Measurements from ENCODE around the gene NFIC. TPM values are rescaled to one million over a fixed set of nuclear protein-coding genes. Genes with fewer than 3 reads are reported as not detected.
A peak's percentile ranks its signal among the peaks of the same experiment; 100 is the strongest.

Gene NFIC
- total and polyA plus RNA-seq, 2 of the 4 experiments (the other 2 are of a cell fraction) = 21.9 to 32.1 TPM

- no peak overlapping the region for H4K91ac ChIP-seq (ENCODE audit: insufficient read depth, low read depth, low read length)
- no peak overlapping the region for H2AK5ac ChIP-seq (ENCODE audit: low read depth, low read length)
- DNase-seq (no peak), ATAC-seq (ENCODE audit: low read depth) (no peak)
- no peaks in the 10 kb centered on the region; the same call in 1 of the 2 replicates for H3K9me3 ChIP-seq (ENCODE audit: control insufficient read depth, insufficient read depth, low read length)
- H2AK9ac ChIP-seq (replicated peaks; ENCODE audit: low read depth, low read length, poor library complexity) = no peak overlapping the region
- intact Hi-C loops (cut with micrococcal nuclease) = no loop called here
- H3K4me3 ChIP-seq (ENCODE audit: insufficient read depth, low read depth, low read length) = no peak overlapping the region
- in situ Hi-C loops (cut with MboI; ENCODE audit: low sequenced_read_pairs) = loop anchor here (25.0 kb wide), 1 partner anchor 516 kb away; no protein-coding TSS in a partner anchor
- no peak overlapping the region for H3K14ac ChIP-seq (replicated peaks; ENCODE audit: low read depth, low read length)
- no peak overlapping the region for H3K9ac ChIP-seq (ENCODE audit: low read depth, low read length)
- ChIA-PET CTCF (no interaction called here), POLR2A (ENCODE audit: unreplicated experiment) (no interaction called here)
- H2AFZ ChIP-seq (replicated peaks; ENCODE audit: low read length, poor library complexity) = peak overlapping the region; percentile 63
- dilution Hi-C loops (cut with HindIII; ENCODE audit: low sequenced_read_pairs, unreplicated experiment) = no loop called here
- H3K18ac ChIP-seq (ENCODE audit: low read depth, low read length) = no peak overlapping the region
- H4K20me1 ChIP-seq (ENCODE audit: insufficient read depth, low read length) = no peaks in the 10 kb centered on the region
- H2BK120ac ChIP-seq (ENCODE audit: low read depth, low read length) = no peak overlapping the region
- H2BK5ac ChIP-seq (ENCODE audit: low read depth, low read length, poor library complexity, severe bottlenecking) = no peak overlapping the region
- H3K9me1 ChIP-seq (ENCODE audit: insufficient read depth, low read length) = no peaks in the 10 kb centered on the region
- no peak overlapping the region for H4K5ac ChIP-seq (ENCODE audit: low read depth, low read length)
- no peak overlapping the region for H3K27ac ChIP-seq (ENCODE audit: insufficient read depth, low read length)
- H2BK20ac ChIP-seq (ENCODE audit: low read depth, low read length) = no peak overlapping the region
- no peak overlapping the region for H2BK15ac ChIP-seq (ENCODE audit: low read depth, low read length)
- no peaks in the 10 kb centered on the region for H3K4me1 ChIP-seq (ENCODE audit: control insufficient read depth, insufficient read depth, low read length)
- BruUV-seq (replicated peaks) = no TSS peak
- no peak overlapping the region for H4K8ac ChIP-seq (ENCODE audit: low read depth in 2 of 2, low read length in 2 of 2)
- no peaks in the 10 kb centered on the region for H3K36me3 ChIP-seq (ENCODE audit: control insufficient read depth, insufficient read depth, low read length)
- no peak overlapping the region for H3K56ac ChIP-seq (ENCODE audit: extremely low read depth, insufficient read depth, low read length)
- WGBS, 2 experiments (ENCODE audit: extremely low coverage in 2 of 2, insufficient read length in 1 of 2) = no CpG with 5 or more reads among the region's 27 CpGs
- no peaks in the 10 kb centered on the region for H3K79me1 ChIP-seq (ENCODE audit: low read depth in 1 of 2, low read length in 2 of 2)
- peaks cover 43% of the 10 kb centered on the region for H3K27me3 ChIP-seq (ENCODE audit: control insufficient read depth, insufficient read depth, low read length)
- no peak overlapping the region for H3K23ac ChIP-seq (ENCODE audit: low read depth, low read length)
- TF ChIP-seq NFE2L2 (IDR thresholded peaks at IDR 0.05; ENCODE audit: low read depth, low read length) = no peak
- no peak for TF ChIP-seq RFX5 (IDR thresholded peaks at IDR 0.05; ENCODE audit: low read depth, low read length)
- no peak for TF ChIP-seq MAZ (IDR thresholded peaks at IDR 0.05; ENCODE audit: borderline replicate concordance, low read depth, low read length)
- no peak for TF ChIP-seq SMC3 (IDR thresholded peaks at IDR 0.05; ENCODE audit: low read depth, low read length)
- no peak for TF ChIP-seq BHLHE40 (IDR thresholded peaks at IDR 0.05; ENCODE audit: low read depth, low read length)
- TF ChIP-seq MXI1 (IDR thresholded peaks at IDR 0.05; ENCODE audit: borderline replicate concordance, low read depth, low read length) = no peak
- no peak for TF ChIP-seq USF2 (IDR thresholded peaks at IDR 0.05; ENCODE audit: low read depth, low read length)
- TF ChIP-seq RAD21 (IDR thresholded peaks at IDR 0.05; ENCODE audit: low read length) = no peak
- TF ChIP-seq, protein P1, sequence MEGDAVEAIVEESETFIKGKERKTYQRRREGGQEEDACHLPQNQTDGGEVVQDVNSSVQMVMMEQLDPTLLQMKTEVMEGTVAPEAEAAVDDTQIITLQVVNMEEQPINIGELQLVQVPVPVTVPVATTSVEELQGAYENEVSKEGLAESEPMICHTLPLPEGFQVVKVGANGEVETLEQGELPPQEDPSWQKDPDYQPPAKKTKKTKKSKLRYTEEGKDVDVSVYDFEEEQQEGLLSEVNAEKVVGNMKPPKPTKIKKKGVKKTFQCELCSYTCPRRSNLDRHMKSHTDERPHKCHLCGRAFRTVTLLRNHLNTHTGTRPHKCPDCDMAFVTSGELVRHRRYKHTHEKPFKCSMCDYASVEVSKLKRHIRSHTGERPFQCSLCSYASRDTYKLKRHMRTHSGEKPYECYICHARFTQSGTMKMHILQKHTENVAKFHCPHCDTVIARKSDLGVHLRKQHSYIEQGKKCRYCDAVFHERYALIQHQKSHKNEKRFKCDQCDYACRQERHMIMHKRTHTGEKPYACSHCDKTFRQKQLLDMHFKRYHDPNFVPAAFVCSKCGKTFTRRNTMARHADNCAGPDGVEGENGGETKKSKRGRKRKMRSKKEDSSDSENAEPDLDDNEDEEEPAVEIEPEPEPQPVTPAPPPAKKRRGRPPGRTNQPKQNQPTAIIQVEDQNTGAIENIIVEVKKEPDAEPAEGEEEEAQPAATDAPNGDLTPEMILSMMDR (conservative IDR thresholded peaks at IDR 0.05; ENCODE audit: low read depth, low read length) = no peak
- no peak for TF ChIP-seq RCOR1 (IDR thresholded peaks at IDR 0.05; ENCODE audit: insufficient replicate concordance, low read length)
- no peak for TF ChIP-seq FOS (IDR thresholded peaks at IDR 0.05; ENCODE audit: low read depth, low read length)
- no peak for TF ChIP-seq POLR2A (IDR thresholded peaks at IDR 0.05; ENCODE audit: low read depth, low read length)
- no peak for TF ChIP-seq CEBPB (IDR thresholded peaks at IDR 0.05; ENCODE audit: low read depth, low read length)
- TF ChIP-seq ELK1 (IDR thresholded peaks at IDR 0.05; ENCODE audit: borderline replicate concordance, low read depth, low read length) = no peak
- no peak for TF ChIP-seq MAFK (IDR thresholded peaks at IDR 0.05; ENCODE audit: low read depth, low read length)
- no peak for TF ChIP-seq CHD1 (IDR thresholded peaks at IDR 0.05; ENCODE audit: low read depth, low read length)
- no peak overlapping the region for H3K4ac ChIP-seq (ENCODE audit: low read depth, low read length)
- 0 out of 2 replicates have a peak overlapping the region, but pooled peaks have one; percentile 40 for H3K4me2 ChIP-seq (ENCODE audit: low read depth, low read length)
These were observed 112.2 kb downstream of the NFIC start for GRCh38 chr19:3478409-3479176.
